HCT116 (cell line): ENCODE measurements around the gene SLC30A9.

ENCODE experiments used
- CTCF ChIP-seq, 3 experiments: fragments of 200-600 bp in 1 of 3; sonication (generic) in 1 of 3; IDR thresholded peaks in 2 of 3; conservative IDR thresholded peaks in 1 of 3; 2 replicates each; pipeline ENCODE4 v1.5.1; 2012 to 2017; ENCODE audit warnings: low read depth in 2 of 3, low read length in 2 of 3, antibody characterized with exemption in 1 of 3, borderline replicate concordance in 1 of 3, control low read depth in 1 of 3, mild to moderate bottlenecking in 1 of 3, mixed read lengths in 1 of 3, mixed run types in 1 of 3, moderate library complexity in 1 of 3; ENCODE audit not compliant: insufficient read depth in 1 of 3
- POLR2A ChIP-seq: IDR thresholded peaks from 2 replicates; pipeline ENCODE4 v1.7.0; 2011; ENCODE audit warnings: borderline replicate concordance; ENCODE audit not compliant: insufficient read depth, insufficient read length; ENCODE audit errors: extremely low read depth
- POLR2AphosphoS5 ChIP-seq: IDR thresholded peaks from 2 replicates; pipeline ENCODE4 v1.6.1; 2011; ENCODE audit warnings: mild to moderate bottlenecking, low read depth, low read length, moderate library complexity

- no peak for TF ChIP-seq CTCF (IDR thresholded peaks at IDR 0.05 in 2 of 3, conservative IDR thresholded peaks at IDR 0.05 in 1 of 3; ENCODE audit: borderline replicate concordance in 1 of 3, insufficient read depth in 1 of 3, low read depth in 2 of 3, low read length in 2 of 3)
- no peak for TF ChIP-seq POLR2A
- no peak for TF ChIP-seq POLR2AphosphoS5
Observed at GRCh38 chr4:42136371-42136770, 146.0 kb downstream of the SLC30A9 start.
